ENCODE results near the gene ELOA.

DNA sequence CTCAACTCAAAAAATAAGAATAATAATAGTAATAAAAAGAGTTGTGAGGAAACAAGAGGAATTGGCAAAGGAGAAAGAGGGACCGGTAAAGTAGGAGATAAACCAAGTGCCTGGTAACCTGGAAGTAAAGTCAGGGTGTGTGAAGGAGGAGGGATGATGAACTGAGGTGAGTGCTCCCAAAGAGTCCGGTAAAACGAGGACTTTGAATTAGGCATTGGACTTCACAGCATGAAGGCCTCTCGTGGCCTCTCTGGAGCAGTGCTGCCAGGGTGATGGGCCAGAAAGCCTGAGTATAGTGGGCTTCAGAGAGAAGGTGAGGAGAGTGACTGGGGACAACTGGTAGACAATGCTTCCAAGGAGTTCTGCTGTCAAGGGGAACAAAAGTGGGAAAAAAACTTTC, 34.0 kb upstream of the ELOA start:
- TF ChIP-seq CTCF (IDR thresholded peaks at IDR 0.05) (no peak), EZH2phosphoT487 (IDR thresholded peaks at IDR 0.05) (no peak), EZH2 (IDR thresholded peaks at IDR 0.05) (no peak)
